GM13976 (cell line): ENCODE results near the gene BMI1.
"Not testable (repeated sequence)": the region's sequence is repeated elsewhere in the genome, so short reads cannot be mapped to it uniquely, and the experiment has no call there.

Source experiments
- DNase-seq: peaks from one replicate; pipeline ENCODE4 v3.0.0; 2012; ENCODE audit warnings: low spot score
- CTCF ChIP-seq: IDR thresholded peaks from 2 replicates; pipeline ENCODE4 v1.5.1; 2012; ENCODE audit warnings: borderline replicate concordance, mild to moderate bottlenecking; ENCODE audit not compliant: insufficient read depth; ENCODE audit errors: extremely low read depth, missing control alignments, control extremely low read depth
- in situ Hi-C: fragments of 300-500 bp; cut with MboI; formaldehyde crosslinking; loops from one replicate; pipeline ENCODE4 v1.12.0; 2022; ENCODE audit warnings: low sequenced_read_pairs, mixed read lengths, inconsistent platforms; ENCODE audit not compliant: unreplicated experiment

BMI1 gene

GRCh38 chr10:22349755-22350154 lies 28.9 kb downstream of the BMI1 start:
- in situ Hi-C loops: no loop called here
- no peak for TF ChIP-seq CTCF
- no peak for DNase-seq

GRCh38 chr10:22351131-22351703 lies 30.3 kb downstream of the BMI1 start:
- in situ Hi-C loops: no loop called here
- no peak for TF ChIP-seq CTCF
- DNase-seq: no peak

DNA sequence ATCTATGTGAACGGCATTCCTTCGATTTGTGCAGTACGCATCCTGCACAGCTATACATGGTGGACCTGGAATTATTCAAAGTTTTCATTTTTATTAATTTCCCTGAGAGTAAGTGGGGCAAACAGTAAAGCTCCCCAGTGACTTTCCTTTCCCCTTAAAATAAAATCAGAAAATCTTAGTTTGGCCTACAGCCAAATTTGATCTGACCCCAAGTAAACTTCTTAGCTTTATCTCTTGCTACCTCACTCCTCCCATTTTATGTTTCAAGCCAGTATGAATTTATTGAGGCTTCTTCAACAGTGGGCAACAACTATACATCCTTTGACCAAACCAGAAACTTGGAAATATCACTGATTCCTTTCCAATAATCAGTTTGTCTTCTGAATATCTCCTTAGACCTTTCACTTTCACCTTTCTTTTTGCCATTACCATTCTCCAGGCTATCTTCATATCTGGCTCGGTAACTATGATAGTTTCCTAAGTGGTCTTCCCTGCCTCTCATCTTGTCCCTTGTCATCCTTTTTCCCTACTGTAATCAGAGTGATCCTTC lies 35.5 kb downstream of the BMI1 start:
- in situ Hi-C loops: no loop called here
- TF ChIP-seq CTCF: no peak
- no peak for DNase-seq

DNA sequence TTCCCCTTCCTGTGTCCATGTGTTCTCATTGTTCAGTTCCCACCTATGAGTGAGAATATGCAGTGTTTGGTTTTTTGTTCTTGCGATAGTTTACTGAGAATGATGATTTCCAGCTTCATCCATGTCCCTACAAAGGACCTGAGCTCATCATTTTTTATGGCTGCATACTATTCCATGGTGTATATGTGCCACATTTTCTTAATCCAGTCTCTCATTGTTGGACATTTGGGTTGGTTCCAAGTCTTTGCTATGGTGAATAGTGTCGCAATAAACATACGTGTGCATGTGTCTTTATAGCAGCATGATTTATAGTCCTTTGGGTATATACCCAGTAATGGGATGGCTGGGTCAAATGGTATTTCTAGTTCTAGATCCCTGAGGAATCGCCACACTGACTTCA lies 36.9 kb downstream of the BMI1 start:
- in situ Hi-C loops, DNase-seq: not testable (repeated sequence)

- DNase-seq: no peak
- no peak for TF ChIP-seq CTCF
- in situ Hi-C loops: no loop called here
These were observed 42.4 kb downstream of the BMI1 start for GRCh38 chr10:22363305-22363704.

DNA sequence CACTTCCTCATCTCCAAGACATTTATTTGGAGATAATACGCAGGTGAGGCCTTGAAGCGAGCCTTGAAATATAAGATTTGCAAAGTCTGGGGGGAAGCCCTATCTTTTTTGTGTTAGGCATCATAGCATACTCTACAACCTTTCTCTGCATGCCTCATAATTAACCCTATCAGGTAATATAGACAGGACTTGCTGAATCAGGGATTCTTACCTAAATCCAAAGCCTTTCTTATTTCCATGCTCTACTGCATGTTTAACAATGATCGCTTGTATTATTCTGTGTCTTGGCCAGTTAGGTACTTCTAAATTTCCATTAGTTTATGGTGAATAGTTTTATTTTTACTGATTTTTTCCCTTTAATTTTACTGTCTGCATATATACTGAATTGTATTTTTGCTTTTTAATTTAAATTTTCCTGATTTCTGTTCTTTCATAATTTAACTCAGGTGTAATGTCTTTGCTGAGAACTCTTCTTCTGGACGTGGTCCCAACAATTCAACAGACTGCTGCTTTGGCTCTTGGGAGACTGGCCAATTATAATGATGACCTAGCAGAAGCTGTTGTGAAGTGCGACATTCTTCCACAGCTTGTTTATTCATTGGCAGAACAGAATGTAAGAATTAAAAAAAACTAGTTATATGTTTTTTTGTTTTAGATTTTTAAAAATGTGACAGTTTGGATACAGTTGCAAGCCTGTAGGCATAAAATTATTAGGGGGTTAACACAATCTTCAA lies 43.7 kb downstream of the BMI1 start:
- in situ Hi-C loops: no loop called here
- no peak for DNase-seq
- TF ChIP-seq CTCF: no peak

- in situ Hi-C loops: no loop called here
- no peak for DNase-seq
These were observed 44.3 kb downstream of the BMI1 start for GRCh38 chr10:22365233-22365632.

More at GRCh38 chr10:22365233-22365632, 44.3 kb downstream of the BMI1 start:
- no peak for TF ChIP-seq CTCF
